DMS79 (cell line): ENCODE data around the gene KCTD21.

Source experiments
- DNase-seq: peaks from one replicate; lab custom pipeline; 2025; lab: John Stamatoyannopoulos, UW

Gene KCTD21

GRCh38 chr11:78218707-78219492, 30.5 kb upstream of the KCTD21 start:
- DNase-seq = no peak

GRCh38 chr11:78217650-78218541, 29.5 kb upstream of the KCTD21 start:
- DNase-seq = no peak

GRCh38 chr11:78216571-78217287, 28.3 kb upstream of the KCTD21 start:
- DNase-seq = no peak

- no peak for DNase-seq
These were observed 27.6 kb upstream of the KCTD21 start for GRCh38 chr11:78216021-78216420.

- DNase-seq = no peak
These were observed 26.1 kb upstream of the KCTD21 start for GRCh38 chr11:78214331-78215194.

- no peak for DNase-seq
These were observed 25.3 kb upstream of the KCTD21 start for GRCh38 chr11:78213526-78214330.

GRCh38 chr11:78212586-78213371, 24.4 kb upstream of the KCTD21 start:
- no peak for DNase-seq

GRCh38 chr11:78211565-78211964, 23.1 kb upstream of the KCTD21 start:
- DNase-seq = no peak

- no peak for DNase-seq
These were observed 21.7 kb upstream of the KCTD21 start for GRCh38 chr11:78210000-78210608.

- DNase-seq = no peak
These were observed 21.1 kb upstream of the KCTD21 start for GRCh38 chr11:78209478-78209877.

GRCh38 chr11:78208257-78209165, 20.1 kb upstream of the KCTD21 start:
- DNase-seq = no peak

GRCh38 chr11:78207532-78208256, 19.3 kb upstream of the KCTD21 start:
- no peak for DNase-seq

GRCh38 chr11:78205691-78206090, 17.3 kb upstream of the KCTD21 start:
- no peak for DNase-seq

- no peak for DNase-seq
These were observed 16.8 kb upstream of the KCTD21 start for GRCh38 chr11:78205256-78205655.

- DNase-seq = no peak
These were observed 14.8 kb upstream of the KCTD21 start for GRCh38 chr11:78203184-78203583.

- DNase-seq = no peak
These were observed 14.3 kb upstream of the KCTD21 start for GRCh38 chr11:78202733-78203167.

- no peak for DNase-seq
These were observed 12.8 kb upstream of the KCTD21 start for GRCh38 chr11:78201096-78201818.
